A673 (cell line): Measurements from ENCODE around the gene CLTCL1. TPM values are rescaled to one million over a fixed set of nuclear protein-coding genes. Genes with fewer than 3 reads are reported as not detected.
A peak's percentile ranks its signal among the peaks of the same experiment; 100 is the strongest.

Experiments
- BruUV-seq: library from RNA; stranded (reverse); fragments of 400-500 nt; replicated peaks from 2 replicates; lab custom pipeline; 2021; lab: Mats Ljungman, UMichigan
- CTCF ChIA-PET: fragments of 300-600 bp; sonication (Branson Sonifier 250); formaldehyde crosslinking; loops from one replicate; lab custom pipeline; 2022; ENCODE audit warnings: antibody characterized with exemption; lab: Charles Lee
- POLR2A ChIA-PET: fragments of 300-600 bp; sonication (Branson Sonifier 250); formaldehyde crosslinking; loops from one replicate; lab custom pipeline; 2022; ENCODE audit warnings: antibody characterized with exemption; ENCODE audit not compliant: low non-redundant PET; lab: Charles Lee
- DNase-seq: peaks from one replicate; pipeline ENCODE4 v3.0.0-alpha.2; 2015; ENCODE audit warnings: low spot score
- H3K27ac ChIP-seq: fragments of 200-600 bp; sonication (generic); 2 replicates; pipeline ENCODE4 v1.5.1; 2016; ENCODE audit warnings: mixed run types, low read depth, mild to moderate bottlenecking, mixed read lengths, antibody characterized with exemption, low read length; ENCODE audit not compliant: poor library complexity, severe bottlenecking
- H3K27me3 ChIP-seq: fragments of 200-600 bp; sonication (generic); replicated peaks from 2 replicates; pipeline ENCODE4 v1.6.1; 2017; ENCODE audit warnings: mixed run types, low read depth, mild to moderate bottlenecking, mixed read lengths, antibody characterized with exemption, low read length; ENCODE audit not compliant: insufficient read depth, poor library complexity
- H3K36me3 ChIP-seq: fragments of 200-600 bp; sonication (generic); 2 replicates; pipeline ENCODE4 v1.6.1; 2016; ENCODE audit warnings: mixed run types, mild to moderate bottlenecking, mixed read lengths, antibody characterized with exemption, low read length; ENCODE audit not compliant: insufficient read depth, poor library complexity, severe bottlenecking
- H3K4me1 ChIP-seq: fragments of 200-600 bp; sonication (generic); 2 replicates; pipeline ENCODE4 v1.6.1; 2017; ENCODE audit warnings: mixed run types, mild to moderate bottlenecking, mixed read lengths, antibody characterized with exemption, low read length; ENCODE audit not compliant: insufficient read depth, poor library complexity, severe bottlenecking
- H3K4me3 ChIP-seq: fragments of 200-600 bp; sonication (generic); 2 replicates; pipeline ENCODE4 v1.5.1; 2016; ENCODE audit warnings: low read depth, mixed run types, mild to moderate bottlenecking, mixed read lengths, low read length; ENCODE audit not compliant: poor library complexity, severe bottlenecking
- H3K9me3 ChIP-seq: fragments of 200-600 bp; sonication (generic); 2 replicates; pipeline ENCODE4 v1.6.1; 2016; ENCODE audit warnings: mixed run types, low read depth, mild to moderate bottlenecking, mixed read lengths, antibody characterized with exemption, low read length; ENCODE audit not compliant: poor library complexity, severe bottlenecking
- EZH2 ChIP-seq: fragments of 200-600 bp; sonication (generic); IDR thresholded peaks from 2 replicates; pipeline ENCODE4 v1.6.1; 2017; ENCODE audit warnings: borderline replicate concordance, low read depth, mild to moderate bottlenecking, mixed read lengths, antibody characterized with exemption, low read length; ENCODE audit not compliant: poor library complexity, severe bottlenecking
- intact Hi-C: fragments of 100-400 bp; cut with micrococcal nuclease; formaldehyde crosslinking; loops from one replicate; pipeline ENCODE4 v1.10.0; 2022; ENCODE audit not compliant: unreplicated experiment
- total RNA-seq: library from RNA; stranded (reverse); gene quantifications from 2 replicates; pipeline ENCODE4 v1.2.3, GENCODE V29; 2021
- TF ChIP-seq, protein P1 (sequence below): fragments of 300-800, 200-600 bp; sonication (generic); conservative IDR thresholded peaks from 2 replicates; pipeline ENCODE4 v1.5.1; 2017; ENCODE audit warnings: low read depth, mild to moderate bottlenecking, antibody characterized with exemption, low read length, moderate library complexity, mixed read lengths

The CLTCL1 gene
- total RNA-seq, 1 experiment from 2014 or later = 7.5 TPM

DNA sequence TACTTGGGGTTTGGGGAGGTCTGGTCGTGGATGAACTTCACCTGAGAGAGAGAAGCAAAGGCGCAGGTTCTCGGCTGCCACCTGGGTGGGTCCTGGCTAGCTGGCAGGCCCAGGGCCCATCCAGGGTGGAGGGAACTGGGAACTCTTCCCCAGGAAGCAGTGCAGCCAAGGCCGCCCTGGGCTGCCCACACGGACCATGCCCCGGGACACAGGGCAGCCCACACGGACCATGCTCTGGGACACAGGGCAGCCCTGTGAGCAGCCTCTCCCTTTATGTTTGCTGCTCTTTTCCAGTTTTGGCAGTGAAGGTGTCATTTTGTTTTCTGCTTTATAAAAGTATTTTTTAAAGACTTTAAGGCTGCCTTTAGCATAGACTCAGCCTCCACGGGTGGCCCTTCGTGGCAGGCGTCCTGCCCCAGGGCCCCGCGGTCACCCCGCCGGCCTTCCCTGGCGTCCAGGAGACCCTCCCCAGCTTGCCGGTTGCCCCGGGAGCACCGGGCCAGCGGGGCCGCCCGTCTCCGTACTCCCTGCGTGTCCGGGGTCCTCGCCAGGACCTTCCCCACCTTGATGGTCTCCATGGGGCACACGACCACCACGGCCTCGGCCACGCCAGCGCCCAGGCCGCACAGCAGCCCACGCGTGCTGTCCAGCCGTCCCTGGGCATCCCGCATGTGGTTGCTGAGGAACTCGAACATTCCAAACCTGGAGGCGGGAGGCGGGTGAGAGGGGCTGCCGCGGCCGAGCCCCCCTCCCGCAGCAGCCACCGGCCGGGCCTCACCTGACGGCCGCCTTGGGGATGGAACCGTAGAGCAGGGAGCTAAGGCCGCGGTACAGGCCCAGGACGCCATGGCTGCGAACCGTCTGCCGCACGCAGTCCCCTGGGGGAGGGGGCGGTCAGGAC lies 114.1 kb downstream of the CLTCL1 start:
- intact Hi-C loops = loop anchor here (2.0 to 5.0 kb wide), 2 partner anchors 115 to 455 kb away; partner anchors contain the start of gene CLTCL1
- peak overlapping the region; percentile 81 for H3K27ac ChIP-seq
- H3K4me3 ChIP-seq = peak overlapping the region; percentile 87
- H3K4me1 ChIP-seq = peaks cover 45% of the 10 kb centered on the region
- CTCF ChIA-PET = interaction anchor here (2.8 kb wide), 1 partner anchor 452 kb away, joined by 12 read pairs; no protein-coding TSS in a partner anchor
- no peaks in the 10 kb centered on the region for H3K9me3 ChIP-seq
- DNase-seq = no peak
- peaks cover 19% of the 10 kb centered on the region for H3K36me3 ChIP-seq
- BruUV-seq = no TSS peak
- H3K27me3 ChIP-seq = no peaks in the 10 kb centered on the region
- TF ChIP-seq, protein P1, sequence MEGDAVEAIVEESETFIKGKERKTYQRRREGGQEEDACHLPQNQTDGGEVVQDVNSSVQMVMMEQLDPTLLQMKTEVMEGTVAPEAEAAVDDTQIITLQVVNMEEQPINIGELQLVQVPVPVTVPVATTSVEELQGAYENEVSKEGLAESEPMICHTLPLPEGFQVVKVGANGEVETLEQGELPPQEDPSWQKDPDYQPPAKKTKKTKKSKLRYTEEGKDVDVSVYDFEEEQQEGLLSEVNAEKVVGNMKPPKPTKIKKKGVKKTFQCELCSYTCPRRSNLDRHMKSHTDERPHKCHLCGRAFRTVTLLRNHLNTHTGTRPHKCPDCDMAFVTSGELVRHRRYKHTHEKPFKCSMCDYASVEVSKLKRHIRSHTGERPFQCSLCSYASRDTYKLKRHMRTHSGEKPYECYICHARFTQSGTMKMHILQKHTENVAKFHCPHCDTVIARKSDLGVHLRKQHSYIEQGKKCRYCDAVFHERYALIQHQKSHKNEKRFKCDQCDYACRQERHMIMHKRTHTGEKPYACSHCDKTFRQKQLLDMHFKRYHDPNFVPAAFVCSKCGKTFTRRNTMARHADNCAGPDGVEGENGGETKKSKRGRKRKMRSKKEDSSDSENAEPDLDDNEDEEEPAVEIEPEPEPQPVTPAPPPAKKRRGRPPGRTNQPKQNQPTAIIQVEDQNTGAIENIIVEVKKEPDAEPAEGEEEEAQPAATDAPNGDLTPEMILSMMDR = no peak
- TF ChIP-seq EZH2 = no peak
- POLR2A ChIA-PET = no interaction called here

GRCh38 chr22:19176732-19177131 lies 114.8 kb downstream of the CLTCL1 start:
- peaks cover 46% of the 10 kb centered on the region for H3K4me1 ChIP-seq
- ChIA-PET POLR2A (no interaction called here), CTCF (no interaction called here)
- BruUV-seq = no TSS peak
- no peaks in the 10 kb centered on the region for H3K9me3 ChIP-seq
- DNase-seq = no peak
- TF ChIP-seq, protein P1 = no peak
- no peak for TF ChIP-seq EZH2
- intact Hi-C loops = loop anchor here (5.0 kb wide), 1 partner anchor 116 kb away; the partner anchor contains the start of gene CLTCL1
- H3K27me3 ChIP-seq = no peaks in the 10 kb centered on the region
- peak overlapping the region; percentile 87 for H3K4me3 ChIP-seq
- H3K27ac ChIP-seq = peak overlapping the region; percentile 81
- H3K36me3 ChIP-seq = peaks cover 19% of the 10 kb centered on the region

DNA sequence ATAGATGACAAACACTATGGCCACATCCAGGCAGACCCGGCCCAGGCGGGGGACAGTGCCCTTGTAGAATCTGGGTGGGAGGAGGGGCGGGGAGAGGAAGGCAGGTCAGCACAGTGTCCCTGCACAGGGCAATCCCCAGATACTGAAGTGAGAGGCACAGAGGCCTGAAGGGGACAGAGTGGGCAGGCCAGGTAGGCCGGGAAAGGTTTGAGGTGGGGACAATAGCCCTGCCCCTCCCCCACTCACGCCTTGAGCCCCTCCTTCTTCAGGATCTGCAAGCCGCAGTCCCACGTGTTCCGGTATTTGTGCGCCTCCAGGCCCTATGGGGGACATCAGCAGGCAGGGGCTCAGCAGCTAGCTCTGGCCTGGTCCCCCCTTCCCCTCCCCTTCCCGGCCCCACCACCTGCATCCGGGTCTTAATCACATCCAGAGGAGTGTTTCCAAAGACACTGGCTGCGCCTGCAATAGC lies 115.3 kb downstream of the CLTCL1 start:
- POLR2A ChIA-PET = no interaction called here
- TF ChIP-seq EZH2 = no peak
- no peaks in the 10 kb centered on the region for H3K27me3 ChIP-seq
- BruUV-seq = no TSS peak
- peaks cover 46% of the 10 kb centered on the region for H3K4me1 ChIP-seq
- intact Hi-C loops = loop anchor here (5.0 kb wide), 1 partner anchor 116 kb away; the partner anchor contains the start of gene CLTCL1
- H3K27ac ChIP-seq = peak overlapping the region; percentile 81
- H3K36me3 ChIP-seq = peaks cover 19% of the 10 kb centered on the region
- H3K9me3 ChIP-seq = no peaks in the 10 kb centered on the region
- CTCF ChIA-PET = no interaction called here
- no peak for DNase-seq
- no peak overlapping the region for H3K4me3 ChIP-seq
